ENCODE data around the gene TRIM16.
"Not testable (repeated sequence)": the region's sequence is repeated elsewhere in the genome, so short reads cannot be mapped to it uniquely, and the experiment has no call there.

TRIM16 gene

DNA sequence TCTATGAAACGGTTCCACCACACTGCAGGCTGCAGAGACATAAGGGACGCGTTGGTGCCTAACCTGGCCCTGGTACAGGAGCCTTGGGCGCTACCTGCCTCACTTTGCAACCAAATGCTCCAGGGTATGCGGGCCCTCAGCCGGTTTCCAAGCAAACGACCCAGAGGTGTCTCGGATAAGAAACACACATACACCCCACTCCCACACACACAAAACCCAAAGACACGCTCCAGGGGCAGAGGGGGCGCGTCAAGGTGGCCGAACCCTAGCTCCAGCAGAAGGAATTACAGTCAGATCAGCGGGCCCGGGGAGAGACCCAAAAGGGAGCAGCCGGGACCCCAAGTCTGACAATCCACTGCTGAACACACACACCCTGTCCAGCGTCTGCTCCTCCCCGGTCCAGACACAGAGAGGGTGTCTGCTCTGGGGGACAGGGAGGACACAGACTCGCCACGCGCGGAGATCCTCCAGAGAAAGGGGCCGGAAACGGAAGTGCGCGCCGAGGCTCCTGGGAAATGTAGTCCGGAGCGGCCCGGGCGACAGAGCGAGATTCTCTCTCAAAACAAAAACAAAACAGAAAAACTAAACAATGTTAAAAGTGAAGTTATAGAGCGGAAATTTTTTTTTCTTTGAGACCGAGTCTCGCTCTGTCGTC lies at the start of gene TRIM16:
TRIM16 (minus strand) TSS at position 488 of the 655 bp plus-strand sequence. CDS start 32,702 bp downstream, outside the sequence.
- H3K27ac ChIP-seq = peak within 1 kb of the TSS; percentile 34

DNA sequence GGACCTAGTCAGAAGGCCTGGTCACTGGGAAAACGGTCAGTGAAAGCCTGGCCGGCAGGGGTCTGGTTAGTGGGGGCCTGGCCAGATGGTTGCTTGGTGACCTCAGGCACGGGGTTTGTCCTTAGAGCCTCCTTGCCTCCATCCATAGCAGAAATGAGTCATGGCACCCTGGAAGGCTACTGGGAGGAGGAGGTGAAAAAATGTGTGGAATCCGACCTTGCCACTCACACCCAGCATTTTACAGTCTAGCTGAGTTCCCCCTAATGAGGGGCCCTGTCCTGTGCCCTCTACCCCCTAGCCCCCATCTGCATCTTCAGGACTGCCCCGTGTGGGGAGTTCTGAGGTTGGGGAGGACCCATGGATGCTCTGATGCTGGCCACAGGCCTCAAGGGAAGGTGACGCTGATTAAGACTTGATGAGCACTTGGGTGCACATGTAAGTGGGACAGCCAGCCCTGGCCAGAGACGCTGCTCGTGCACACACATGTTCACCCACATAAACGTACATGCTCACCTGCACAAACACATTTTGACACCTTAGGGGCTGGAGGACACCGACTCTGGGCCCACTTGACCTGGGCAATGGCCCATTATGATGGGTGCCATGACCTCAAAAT lies 49.2 kb upstream of the TRIM16 start:
- not testable (repeated sequence) for H3K27ac ChIP-seq

DNA sequence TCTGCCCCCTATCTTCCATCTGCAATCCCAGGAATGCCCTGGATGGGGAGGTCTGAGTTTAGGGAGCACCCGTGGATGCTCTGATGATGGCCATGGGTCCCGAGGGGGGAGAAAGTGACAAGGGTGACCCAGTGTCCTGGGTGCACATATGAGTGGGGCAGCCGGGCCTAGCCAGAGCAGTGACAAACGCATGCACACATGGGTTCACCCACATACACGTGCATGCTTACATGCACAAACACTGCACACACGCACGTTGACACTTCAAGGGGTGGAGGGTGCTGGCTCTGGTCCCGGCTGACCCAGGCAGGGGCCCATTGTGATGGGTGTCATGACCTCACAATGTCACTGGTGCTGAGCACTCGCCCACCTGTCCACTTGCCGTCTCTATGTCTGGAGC lies 47.8 kb upstream of the TRIM16 start, which contains the start of gene TBC1D26:
TBC1D26 (plus strand) TSS at position 384 of the 400 bp plus-strand sequence. CDS start 3,066 bp downstream, outside the sequence.
- H3K27ac ChIP-seq = not testable (repeated sequence)

DNA sequence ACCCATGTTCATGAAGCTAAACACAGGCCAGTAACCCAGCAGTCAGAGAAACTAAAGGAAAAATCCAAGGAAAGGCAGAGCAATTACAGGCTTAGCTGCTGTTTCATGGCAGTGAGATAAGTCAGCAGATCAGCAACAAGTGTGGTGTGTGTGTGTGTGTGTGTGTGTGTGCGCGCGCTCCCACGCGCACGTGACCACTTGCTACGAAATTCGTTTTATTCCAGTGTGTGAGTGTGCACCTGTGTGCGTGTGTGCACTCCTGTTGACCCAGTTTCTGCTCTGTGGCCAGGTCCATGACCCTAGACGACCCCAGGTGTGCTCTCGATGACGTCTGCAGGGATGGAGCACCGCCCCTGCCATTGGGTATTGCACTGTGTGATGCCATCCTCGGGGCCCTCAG lies 46.4 kb upstream of the TRIM16 start:
- H3K27ac ChIP-seq = not testable (repeated sequence)

DNA sequence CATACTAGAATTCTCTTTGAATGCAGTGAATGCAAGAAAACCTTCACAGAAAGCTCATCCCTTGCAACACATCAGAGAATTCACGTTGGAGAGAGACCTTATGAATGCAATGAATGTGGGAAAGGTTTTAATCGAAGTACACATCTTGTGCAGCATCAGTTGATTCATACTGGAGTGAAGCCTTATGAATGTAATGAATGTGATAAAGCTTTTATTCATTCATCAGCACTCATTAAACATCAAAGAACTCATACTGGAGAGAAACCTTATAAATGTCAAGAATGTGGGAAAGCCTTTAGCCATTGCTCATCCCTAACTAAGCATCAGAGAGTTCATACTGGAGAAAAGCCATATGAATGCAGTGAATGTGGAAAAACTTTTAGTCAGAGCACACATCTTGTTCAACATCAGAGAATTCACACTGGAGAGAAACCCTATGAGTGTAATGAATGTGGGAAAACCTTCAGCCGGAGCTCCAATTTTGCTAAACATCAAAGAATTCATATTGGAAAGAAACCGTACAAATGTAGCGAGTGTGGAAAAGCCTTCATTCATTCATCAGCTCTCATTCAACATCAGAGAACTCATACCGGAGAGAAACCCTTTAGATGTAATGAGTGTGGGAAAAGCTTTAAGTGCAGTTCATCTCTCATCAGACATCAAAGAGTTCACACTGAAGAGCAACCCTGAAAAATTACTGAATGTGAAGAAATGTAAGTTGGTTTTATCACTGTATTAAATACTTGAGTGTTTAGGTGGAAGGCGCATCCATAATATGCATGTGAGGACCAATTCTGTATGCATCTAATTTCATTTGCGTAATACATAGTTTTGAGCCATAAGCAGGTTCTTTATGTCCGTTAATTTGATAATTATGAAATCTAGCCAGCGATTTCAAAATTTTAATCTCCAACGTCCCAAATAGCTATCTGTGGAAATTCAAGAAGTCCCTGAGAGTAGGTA lies 32.8 kb upstream of the TRIM16 start:
- not testable (repeated sequence) for H3K27ac ChIP-seq

DNA sequence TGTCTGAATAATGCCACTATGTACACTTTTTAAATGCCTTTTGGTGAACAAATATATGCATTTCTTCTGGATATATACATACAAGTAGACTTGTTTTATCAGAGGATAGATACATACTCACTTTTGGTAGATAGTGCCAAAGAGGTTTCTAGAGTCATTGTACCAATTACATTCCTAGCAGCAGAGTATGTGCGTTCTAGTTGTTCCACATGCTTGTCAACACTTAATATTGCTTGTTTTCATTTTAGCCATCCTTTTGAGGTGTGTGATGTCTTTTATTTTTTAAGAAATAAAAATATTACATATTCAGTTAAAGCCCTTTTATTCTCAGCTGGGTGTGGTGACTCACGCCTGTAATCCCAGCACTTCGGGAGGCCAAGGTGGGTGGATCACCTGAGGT lies 24.8 kb upstream of the TRIM16 start:
- H3K27ac ChIP-seq = not testable (repeated sequence)

DNA sequence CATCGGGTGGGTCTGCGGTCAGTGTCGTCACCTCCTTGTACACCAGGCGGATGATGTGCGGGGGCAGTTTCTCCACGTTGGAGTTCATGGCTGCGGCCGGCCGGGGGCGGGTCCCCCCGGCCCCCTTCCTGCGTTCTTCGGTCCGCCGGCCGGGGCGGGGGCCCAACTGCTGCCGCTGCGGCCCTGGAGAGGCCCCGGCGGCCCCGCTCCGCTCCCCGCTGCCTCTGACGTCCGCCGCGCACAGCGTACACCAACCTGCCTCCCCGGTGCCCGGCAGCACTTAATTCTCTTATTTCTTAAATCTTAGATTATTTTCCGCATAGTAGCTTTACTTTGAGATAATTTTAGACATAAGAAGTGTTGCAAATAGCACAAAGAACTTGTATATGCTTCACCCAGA lies 20.7 kb upstream of the TRIM16 start:
- not testable (repeated sequence) for H3K27ac ChIP-seq

DNA sequence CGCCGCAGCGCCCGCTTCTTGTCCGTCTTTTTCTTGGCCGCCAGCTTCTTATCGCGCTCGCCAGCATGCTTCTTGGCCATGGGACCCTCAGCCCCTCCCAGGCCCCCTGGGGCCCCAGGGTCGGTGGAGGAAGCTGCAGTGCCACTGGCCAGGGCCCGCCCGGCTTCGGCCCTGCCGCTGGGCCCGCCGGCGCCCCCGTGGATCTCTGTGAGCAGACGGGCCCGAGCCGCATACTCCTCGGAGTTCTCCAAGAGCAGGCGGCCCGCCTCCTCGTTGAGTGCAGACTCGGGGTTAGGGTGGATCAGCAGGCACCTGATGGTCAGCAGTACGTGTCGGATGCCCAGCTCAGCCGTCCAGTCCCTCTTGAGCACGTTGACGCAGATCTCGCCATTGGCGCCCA lies 20.1 kb upstream of the TRIM16 start:
- not testable (repeated sequence) for H3K27ac ChIP-seq

DNA sequence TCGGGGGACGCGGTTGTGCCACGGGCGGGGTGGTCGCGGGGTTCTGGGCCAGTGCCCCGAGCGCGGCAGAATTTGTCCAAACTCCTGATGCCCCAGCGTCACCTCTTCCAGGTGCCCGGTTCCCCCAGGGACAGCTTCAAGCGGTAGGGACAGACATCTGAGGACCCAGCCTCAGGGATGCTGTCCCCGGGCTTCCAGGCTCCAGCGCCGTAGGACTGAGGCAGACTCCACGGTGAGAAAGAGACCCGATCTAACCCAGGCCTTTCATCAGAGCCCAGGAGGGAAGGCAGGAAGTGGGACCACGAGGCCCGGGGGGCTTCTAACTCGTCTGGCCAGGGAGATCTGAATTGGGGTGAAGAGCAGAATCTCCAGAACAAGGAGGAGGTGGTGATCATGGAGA lies 15.8 kb upstream of the TRIM16 start:
- H3K27ac ChIP-seq = peak overlapping the region; percentile 37

DNA sequence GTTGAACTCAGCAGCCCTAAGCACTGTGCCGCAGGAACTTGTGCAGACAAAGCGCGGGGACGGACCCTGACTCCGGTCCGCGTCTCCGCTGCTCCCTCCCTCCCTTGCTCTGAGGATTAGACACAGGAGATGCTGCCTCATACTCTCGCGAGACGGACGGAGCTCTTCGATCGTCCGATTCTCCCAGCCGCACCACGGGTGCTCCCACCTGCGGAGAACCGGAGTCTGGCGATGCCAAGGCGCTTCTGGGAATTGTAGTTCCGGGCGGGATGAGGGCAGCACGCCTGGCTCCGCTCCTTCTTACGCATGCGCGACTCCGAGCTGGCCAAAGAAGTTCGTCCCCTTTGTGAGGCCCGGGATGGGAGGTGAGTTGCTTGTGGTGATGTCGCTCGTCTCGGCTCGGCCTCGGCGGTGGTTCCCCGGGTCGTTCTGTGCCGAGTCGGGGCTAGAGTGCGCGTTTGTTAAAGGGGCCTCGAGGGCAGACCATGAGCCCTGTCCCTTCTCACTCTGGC lies 15.4 kb upstream of the TRIM16 start, which contains the start of gene ZNF286A:
ZNF286A (plus strand) TSS at position 340 of the 512 bp plus-strand sequence. CDS start 578 bp downstream, outside the sequence.
- peak within 1 kb of the TSS; percentile 37 for H3K27ac ChIP-seq

DNA sequence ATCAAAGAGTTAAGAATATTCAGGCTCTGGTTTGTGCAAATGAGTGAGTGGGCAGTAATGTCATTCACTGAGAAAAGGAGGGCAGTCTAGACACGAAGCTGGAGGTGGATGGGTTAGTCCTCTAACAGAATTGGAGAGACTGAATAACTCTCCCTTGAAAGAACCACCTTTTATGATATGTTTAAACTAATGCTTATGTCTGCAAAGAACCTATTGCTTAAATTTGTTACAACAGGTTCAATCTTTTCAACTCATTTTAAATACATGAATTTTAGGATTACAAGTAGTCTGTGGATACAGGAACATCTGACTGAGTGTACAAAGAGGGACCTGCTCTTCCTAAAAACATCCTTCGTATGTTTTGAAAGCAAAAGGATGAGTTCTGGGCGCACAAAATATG lies 14.9 kb upstream of the TRIM16 start:
- H3K27ac ChIP-seq = peak overlapping the region; percentile 37; the same call in 1 of the 2 replicates

DNA sequence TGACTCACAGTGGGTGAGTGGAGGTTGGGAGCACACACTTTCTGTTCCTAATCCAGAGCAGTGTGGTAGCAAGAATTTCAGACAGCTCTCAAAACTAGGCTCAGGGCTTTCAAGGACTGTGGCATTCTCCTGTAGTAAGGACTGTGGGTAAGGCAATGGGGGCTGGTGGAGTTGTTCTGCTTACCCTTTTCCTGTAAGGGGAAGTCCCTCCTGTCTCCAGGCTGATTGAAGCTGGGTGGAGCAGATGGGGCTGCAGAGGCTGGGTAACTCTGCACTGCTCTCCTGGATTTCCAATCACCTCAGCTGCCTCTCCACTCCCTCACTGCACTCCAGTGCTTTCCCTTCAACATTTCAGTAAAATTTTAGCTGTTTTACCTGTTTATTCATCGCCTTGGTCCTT lies 3.4 kb upstream of the TRIM16 start:
- not testable (repeated sequence) for H3K27ac ChIP-seq

DNA sequence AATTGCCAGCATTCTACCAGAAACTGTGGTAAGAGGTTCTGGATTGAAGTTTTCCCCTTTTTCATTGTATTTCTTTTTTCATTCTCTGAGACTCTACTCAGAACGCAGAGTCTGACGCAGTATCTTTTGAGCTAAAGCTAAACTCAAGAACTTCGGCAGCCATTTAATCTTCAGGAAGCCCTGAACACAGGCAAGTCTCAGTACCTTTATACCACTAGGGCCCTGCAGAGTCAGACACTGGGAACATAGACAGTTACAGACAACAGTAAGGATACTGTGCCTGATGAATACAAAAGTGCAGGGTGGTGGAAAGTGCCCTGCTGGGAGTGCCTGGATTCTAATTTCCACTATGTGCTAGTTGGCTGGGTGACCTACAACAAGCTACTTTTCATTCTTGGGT lies 976 bp downstream of the TRIM16 start:
- H3K27ac ChIP-seq = not testable (repeated sequence)

DNA sequence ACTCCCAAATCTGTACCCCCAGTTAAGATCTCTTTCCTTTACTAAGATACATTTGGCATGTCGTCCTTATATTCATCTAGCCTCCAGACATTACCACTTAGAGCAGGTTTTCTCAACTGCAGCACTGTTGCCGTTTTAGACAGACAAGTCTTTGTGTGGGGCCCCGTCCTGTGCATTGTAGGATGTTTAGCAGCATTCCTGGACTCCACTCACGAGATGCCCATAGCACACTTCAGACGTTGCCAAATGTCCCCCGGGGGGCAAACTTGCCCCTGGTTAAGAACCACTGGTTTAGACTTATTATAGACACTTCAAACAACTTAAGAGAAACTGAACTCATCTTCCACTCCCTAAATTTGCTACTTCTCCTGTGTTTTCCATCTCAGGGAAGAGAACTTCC lies 8.1 kb downstream of the TRIM16 start:
- not testable (repeated sequence) for H3K27ac ChIP-seq

DNA sequence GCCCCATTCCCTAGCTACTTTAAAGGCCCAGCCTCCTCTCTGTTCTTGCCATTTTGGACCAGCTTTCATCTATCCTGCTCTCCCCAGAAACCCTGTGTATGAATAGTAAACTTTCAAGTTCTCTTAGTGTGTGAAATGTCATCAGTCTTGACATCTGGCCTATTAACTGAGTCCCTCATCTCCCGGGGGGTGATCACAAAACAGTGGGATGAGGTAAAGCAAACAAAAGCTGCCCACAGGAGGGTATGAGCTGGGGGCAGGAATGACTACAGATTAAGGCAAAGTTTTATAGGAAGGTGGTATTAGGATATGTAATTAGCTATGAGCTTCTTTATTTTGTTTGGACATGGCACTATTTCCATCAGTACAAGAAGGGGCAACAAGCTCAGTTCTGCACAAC lies 9.5 kb downstream of the TRIM16 start:
- H3K27ac ChIP-seq = not testable (repeated sequence)

DNA sequence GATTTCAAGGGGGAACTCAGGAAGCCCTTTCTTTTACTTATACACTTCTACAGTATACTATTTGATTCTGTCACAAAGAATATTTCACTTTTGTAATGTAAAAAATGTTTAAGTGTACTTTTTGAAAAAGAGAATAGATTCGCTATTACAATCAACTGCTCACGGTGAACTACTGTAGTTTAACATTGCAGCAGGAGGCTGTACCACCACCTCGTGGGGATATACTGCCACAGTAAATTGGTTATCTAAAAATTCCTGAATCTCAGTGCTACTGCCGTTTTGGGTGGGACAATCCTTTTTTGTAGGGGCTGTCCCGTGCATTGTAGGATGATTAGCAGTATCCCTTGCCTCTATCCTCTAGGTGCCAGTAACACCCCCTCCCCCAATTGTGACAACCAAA lies 14.6 kb downstream of the TRIM16 start:
- not testable (repeated sequence) for H3K27ac ChIP-seq

Measured in C4-2B (cell line).